Breast epithelium (tissue), 3 donors: ENCODE measurements around the gene PDCD11.

ENCODE experiments used
- POLR2A ChIP-seq: fragments of 450-650 bp; IDR thresholded peaks from one replicate; pipeline ENCODE4 v1.6.1; 2016; ENCODE audit warnings: antibody characterized with exemption, mild to moderate bottlenecking, moderate library complexity
- TF ChIP-seq, protein P1 (sequence below), 3 donors: fragments of 450-650 bp; IDR thresholded peaks; one replicate each; pipeline ENCODE4 v1.5.1; 2016 to 2017; ENCODE audit warnings: antibody characterized with exemption in 3 of 3, mild to moderate bottlenecking in 3 of 3, moderate library complexity in 3 of 3

DNA sequence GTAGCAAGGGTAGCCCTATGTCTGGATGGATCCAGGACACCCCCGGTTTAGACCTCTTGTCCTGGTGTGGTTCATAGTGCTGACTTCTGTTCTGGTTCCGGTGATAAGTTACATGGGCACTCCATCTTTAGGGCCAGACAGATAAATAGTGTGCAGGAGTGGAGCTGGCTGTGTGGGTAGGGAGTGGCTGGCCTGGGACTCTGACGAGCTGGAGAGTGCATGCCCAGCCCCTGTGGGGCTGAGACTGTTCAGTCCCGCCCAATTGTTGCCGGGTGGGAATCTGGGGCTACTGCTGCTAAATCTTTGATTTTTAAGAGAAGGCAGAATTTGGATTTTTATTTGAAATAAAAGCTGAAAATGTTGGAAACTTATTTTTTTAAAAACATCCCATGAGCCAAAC is 27.3 kb downstream of the PDCD11 start:
- TF ChIP-seq, protein P1, sequence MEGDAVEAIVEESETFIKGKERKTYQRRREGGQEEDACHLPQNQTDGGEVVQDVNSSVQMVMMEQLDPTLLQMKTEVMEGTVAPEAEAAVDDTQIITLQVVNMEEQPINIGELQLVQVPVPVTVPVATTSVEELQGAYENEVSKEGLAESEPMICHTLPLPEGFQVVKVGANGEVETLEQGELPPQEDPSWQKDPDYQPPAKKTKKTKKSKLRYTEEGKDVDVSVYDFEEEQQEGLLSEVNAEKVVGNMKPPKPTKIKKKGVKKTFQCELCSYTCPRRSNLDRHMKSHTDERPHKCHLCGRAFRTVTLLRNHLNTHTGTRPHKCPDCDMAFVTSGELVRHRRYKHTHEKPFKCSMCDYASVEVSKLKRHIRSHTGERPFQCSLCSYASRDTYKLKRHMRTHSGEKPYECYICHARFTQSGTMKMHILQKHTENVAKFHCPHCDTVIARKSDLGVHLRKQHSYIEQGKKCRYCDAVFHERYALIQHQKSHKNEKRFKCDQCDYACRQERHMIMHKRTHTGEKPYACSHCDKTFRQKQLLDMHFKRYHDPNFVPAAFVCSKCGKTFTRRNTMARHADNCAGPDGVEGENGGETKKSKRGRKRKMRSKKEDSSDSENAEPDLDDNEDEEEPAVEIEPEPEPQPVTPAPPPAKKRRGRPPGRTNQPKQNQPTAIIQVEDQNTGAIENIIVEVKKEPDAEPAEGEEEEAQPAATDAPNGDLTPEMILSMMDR (IDR thresholded peaks at IDR 0.05) = no peak
- no peak for TF ChIP-seq POLR2A
